C4-2B (cell line): Measurements from ENCODE around the gene LRMDA.

ENCODE experiments used
- H3K27ac ChIP-seq: fragments of 450-650 bp; 2 replicates; pipeline ENCODE4 v1.5.1; 2017
- CTCF ChIP-seq: fragments of 450-650 bp; conservative IDR thresholded peaks from 2 replicates; pipeline ENCODE4 v1.5.1; 2017; ENCODE audit warnings: mild to moderate bottlenecking
- ZFX ChIP-seq: fragments of 450-650 bp; IDR thresholded peaks from 2 replicates; pipeline ENCODE4 v1.6.1; 2017

LRMDA gene

GRCh38 chr10:76544789-76545188 lies 1113.4 kb downstream of the LRMDA start:
- no peak overlapping the region for H3K27ac ChIP-seq
- TF ChIP-seq ZFX (no peak), CTCF (no peak)

DNA sequence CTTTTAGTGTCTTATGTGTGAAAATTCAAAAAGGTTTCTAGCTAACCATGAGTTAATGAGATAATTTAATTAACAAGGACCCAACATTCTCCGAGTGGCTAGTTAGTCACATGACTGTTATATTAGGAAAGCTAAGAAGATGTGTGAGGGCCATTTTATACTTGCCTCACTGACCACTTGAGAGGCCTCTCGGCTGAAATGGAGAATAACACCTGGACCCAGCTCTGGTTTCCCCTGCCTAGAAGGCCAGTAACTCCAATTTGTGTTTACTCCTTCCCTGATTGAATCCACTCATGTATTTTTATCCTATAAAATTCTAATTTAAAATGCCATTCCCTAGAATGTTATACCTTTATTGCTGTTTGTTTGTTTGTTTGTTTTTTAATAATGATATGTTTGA lies 1115.0 kb downstream of the LRMDA start:
- TF ChIP-seq CTCF (no peak), ZFX (no peak)
- H3K27ac ChIP-seq, result no peak overlapping the region

GRCh38 chr10:76547352-76547972 lies 1116.0 kb downstream of the LRMDA start:
- TF ChIP-seq CTCF (peak; percentile 90), ZFX (no peak)
- no peak overlapping the region for H3K27ac ChIP-seq

DNA sequence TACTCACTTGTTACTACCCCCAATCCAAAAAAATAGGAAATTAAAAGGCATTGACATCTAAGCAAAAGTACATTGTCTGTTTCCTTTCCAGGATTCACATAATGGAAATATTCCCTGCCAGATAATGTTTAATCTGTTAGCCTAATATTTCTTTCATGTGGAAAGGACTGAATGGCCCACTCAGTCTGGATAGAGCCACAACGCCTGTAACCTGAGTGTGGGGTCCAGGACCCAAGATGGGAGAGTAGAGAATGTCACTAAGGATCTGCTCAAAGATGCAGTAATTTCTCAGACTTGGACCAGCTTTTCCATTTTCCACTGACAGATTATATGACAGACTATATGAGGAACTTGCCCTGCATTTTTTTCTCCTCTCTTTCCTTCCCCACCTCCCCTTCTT lies 1117.3 kb downstream of the LRMDA start:
- TF ChIP-seq ZFX (no peak), CTCF (no peak)
- no peak overlapping the region for H3K27ac ChIP-seq

GRCh38 chr10:76549171-76549570 lies 1117.7 kb downstream of the LRMDA start:
- no peak for TF ChIP-seq ZFX
- TF ChIP-seq CTCF, result no peak
- H3K27ac ChIP-seq, result no peak overlapping the region

DNA sequence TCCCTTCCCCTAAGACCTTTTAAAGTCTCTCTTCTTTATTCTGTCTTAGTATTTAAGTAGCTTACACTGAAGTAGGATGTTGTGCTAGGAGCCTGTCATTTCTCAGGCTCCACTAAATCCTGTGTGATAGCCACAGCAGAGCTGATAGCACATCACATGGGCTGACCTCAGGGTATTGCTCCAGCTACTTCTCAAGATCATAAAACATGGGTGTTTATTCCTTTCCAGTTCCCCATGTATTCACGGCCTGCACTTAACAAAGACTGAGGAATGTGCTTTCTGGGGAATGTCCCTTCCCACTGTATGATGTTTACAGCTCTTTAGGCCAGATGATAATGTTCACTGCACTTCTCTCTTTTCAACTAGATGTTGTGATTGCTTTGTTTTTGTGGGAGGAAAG lies 1119.4 kb downstream of the LRMDA start:
- no peak overlapping the region for H3K27ac ChIP-seq
- TF ChIP-seq ZFX, result no peak

DNA sequence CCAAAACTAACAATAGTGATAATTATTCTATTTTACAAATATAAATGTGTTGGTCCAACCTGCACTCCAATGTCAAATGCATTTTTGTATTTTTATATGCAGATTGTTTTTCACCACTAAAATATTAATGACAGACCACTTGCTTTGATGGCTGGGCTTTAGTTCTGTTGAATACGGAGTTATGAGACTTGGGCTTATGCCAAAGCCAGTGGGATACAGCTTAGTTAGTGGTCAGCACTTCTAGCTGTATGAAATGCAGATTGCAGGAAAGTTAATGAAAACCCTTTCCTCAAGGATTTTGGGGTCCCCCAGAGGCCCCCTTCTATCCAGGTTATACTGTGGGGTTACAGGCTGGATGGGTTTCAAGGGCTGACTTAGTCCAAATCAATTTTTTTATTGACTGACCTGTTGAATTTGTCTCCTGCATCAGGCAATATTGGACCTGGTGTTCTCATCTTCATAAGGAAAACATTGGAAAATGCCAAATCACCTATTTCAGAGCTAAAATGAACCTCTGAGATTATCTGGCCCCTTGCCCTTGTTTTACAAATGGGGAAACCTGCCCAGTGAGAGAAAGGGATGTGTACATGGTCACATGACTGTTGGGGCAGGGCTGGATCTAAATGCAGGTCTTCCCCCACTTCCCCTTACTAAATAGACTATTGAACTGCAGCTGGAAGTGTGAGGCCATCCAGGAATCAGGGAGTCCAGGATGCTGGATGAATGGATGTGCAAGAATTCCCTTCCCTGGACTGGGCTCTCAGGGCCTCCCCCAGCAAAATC lies 1120.9 kb downstream of the LRMDA start:
- TF ChIP-seq ZFX, result no peak
- no peak for TF ChIP-seq CTCF
- no peak overlapping the region for H3K27ac ChIP-seq
